ENCODE results near the gene BCKDHB.
A peak's percentile ranks its signal among the peaks of the same experiment; 100 is the strongest.
"Not testable (repeated sequence)": the region's sequence is repeated elsewhere in the genome, so short reads cannot be mapped to it uniquely, and the experiment has no call there.

The BCKDHB gene

DNA sequence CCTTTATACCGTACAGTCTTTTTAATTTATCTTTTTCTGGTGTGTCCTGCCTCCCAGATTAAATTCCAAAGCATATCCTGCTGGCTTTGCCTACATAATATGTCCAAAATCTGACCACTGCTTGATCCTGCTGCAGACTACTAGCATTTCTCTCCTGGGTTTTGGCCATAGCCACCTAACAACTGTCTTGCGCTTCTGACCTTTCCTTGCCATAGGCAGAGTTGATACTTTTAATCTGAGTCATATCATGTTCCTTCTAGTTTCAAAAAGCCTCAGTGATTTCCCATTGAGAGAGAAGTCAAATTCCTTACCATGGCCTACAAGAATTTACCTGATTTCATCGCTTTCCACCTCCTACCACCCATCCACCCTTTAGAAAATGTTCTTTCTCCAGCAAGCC is 104.8 kb downstream of the BCKDHB start:
- DNase-seq = no peak

DNA sequence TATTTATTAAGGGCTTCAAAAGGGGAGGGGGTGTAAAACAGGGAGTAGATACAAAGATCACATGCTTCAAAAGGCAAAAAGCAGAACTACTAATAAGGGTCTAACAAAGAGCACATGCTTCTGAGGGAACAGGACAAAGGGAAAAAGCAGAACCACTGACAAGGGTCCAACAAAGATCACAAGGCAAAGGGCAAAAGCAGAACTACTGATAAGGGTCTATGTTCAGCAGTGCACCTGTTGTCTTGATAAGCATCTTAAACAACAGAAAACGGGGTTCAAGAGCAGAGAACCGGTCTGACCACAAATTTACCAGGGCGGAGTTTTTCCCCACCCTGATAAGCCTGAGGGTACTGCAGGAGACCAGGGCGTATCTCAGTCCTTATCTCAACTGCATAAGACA is 105.4 kb downstream of the BCKDHB start:
- not testable (repeated sequence) for DNase-seq

DNA sequence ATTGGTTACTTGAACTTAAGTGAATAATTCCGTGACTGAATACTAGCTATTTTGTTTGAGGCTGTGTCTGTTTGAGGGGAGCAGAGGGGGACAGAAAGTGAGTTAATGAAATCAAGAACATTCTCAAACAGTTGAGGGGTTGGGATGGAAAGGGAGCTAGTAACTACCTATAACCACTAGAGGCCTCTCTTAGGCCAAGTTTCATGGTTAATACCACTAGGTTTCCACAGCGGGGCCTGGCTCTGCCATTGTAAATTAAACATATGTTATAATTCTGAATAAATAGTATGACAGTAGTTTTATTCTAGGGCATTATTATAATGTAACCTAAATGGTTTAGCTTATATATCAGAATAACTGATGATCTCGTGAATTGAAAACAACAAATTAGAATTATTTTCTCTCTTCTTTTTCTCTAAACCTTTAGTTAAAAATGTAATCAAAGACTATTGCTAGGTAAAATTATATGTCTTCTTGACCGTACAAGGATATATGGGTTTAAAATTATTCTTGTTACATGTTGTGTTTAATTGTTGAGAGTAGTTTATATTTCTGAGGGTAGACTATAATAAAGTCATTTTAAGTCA is 108.1 kb downstream of the BCKDHB start:
- peak; percentile 71 for DNase-seq

DNA sequence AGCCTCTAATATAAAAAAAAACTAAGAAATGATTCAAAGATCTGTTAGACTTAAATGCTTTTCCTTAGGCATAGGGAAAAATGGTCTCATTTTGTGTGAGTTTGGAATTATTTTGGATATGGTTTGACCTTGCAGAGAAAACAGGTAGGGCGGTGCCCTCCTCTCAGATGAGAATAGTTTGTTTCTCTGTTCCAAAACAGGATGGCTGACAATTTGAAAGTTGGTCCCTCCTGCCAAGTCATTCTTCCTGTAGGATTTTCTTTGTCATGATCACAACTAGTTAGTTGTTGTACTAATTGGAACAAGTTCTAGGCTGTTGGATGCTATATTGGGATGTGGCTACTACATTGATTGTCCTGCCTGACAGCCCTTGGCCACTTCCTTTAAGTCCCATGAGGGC is 108.6 kb downstream of the BCKDHB start:
- no peak for DNase-seq

DNA sequence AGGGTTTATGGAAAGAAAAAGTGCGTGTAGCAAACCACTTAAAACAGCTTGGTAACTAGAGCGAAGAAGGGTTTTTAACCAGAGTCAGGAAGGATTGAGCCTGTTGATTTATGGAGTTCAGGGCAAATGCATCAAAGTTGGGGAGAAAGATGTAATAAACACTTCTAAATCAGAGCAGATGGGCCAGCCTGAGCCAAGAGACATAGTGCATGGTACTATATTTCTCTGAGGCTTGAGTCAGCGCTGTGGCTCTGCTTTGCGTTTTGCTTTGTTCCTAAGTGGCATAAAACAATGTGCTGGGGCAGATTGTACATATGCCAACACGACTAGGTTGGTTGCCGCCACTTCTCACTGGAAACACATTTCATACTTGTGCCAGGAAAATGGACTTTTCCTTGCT is 111.3 kb downstream of the BCKDHB start:
- peak; percentile 42 for DNase-seq

DNA sequence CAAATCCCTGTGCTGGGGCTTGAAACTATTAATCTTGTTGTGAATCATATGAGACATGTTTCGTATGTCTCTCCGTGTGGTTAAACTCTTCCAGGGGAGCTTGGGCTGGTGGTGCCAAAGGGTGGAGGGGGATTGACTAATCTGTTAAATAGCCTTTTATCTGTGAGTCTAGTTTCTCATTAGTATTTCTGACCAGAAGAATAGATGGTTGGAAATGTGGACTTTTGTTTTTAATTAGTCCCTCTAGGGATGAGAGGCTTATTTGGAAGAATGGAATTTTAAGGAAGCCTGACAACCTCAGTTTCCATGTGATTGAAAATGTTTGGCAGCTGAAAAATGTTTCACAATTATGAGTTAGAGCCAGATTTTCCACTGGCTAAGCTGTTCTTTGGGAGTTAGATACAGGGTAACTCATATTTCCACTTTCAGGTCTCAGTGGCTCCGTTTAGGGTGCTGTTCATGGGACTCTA is 117.3 kb downstream of the BCKDHB start:
- no peak for DNase-seq

DNA sequence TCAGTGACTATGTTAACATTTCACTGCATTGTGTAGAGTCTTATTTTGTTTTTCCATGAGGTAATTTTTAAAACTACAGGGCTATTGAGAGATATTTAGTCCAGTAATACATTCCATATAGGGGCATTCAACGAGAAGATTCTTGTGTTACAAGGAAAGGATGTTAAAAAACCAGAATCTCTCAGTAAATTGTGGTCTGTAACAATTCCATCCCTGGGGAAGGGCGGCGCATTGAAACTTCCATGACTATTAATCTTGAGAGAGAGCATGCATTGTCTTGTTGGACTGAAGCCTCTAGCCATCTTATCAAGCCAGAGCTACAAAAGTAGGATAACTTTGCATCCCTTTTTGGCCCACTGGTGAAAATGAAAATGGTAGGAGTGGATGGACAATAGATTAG is 119.7 kb downstream of the BCKDHB start:
- DNase-seq = no peak

DNA sequence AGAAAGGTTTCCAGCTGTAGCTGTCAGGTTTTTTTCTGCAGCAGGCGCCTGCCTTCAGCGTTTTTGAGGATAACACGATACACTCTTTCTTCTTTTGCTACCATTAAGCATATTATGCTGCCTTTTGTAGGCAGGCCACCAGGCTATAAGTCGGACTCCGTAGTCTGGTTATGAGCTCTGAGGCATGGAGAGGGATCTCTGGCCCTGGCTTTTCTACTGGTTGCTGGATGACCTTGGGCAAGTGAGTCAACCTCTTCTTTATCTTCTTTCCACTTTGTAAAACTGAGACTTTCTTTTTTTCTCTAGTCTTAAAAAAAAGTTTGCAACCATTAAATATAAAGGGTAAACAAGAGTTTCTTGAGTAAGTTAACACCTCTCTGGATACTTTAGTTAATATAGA is 120.2 kb downstream of the BCKDHB start:
- DNase-seq = no peak

DNA sequence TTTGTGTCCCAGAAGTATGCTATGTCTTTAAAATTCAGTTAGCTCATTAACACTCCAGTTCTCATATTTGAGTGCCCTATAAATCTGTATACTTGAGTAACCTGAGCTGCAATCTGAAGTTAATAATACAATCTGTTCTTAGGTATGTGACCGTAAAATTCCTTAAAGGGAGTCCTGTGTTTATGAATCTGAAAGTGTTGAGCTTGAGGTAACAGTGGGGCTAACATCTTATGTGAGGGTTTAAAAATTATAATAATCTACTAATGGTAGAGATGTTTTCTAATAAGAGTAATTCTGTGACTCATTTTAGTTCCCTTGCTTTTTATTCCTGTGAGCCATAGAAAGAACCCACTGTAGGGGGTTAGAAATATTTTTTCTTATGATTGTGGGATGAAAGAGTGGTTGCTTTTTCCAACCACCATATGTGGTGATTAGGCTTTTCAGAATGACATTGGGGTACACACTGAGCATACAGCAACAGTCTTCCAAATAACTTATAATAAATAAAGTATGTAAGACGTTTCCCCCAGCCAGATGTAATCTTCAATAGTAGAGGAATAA is 121.2 kb downstream of the BCKDHB start:
- peak; percentile 66 for DNase-seq

DNA sequence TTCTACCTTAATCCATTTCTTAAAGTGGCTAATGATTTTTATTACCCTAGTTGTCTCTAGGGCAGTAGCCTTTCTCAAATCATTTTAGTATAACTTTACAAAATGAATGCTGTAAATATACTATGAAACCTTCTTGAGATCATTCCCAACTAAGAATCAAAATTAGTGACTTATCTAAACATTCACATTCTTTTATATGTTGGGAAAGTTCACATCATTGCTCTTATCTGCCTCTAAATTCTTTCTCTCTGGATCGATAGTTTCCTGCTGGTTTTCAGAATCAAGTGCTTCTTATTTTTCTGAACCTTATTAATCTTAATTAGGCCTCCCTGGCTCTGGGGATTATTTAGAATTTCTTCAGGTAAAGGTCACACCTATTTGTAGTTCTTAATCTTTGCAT is 126.8 kb downstream of the BCKDHB start:
- DNase-seq = no peak

DNA sequence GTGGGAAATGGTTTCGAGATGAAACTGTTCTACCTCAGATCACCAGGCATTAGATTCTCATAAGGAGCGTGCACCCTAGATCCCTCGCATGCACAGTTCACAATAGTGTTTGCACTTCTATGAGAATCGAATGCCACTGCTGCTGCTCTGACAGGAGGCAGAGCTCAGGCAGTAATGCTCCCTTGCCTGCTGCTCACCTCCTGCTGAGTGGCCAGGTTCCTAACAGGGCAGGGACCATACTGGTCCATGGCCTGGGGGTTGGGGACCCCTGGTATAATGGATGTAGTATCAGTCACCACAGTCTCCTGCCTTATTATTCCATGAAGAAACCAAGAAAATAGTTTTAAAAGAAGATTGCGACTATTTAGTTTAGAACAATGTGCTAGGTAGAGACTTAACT is 127.5 kb downstream of the BCKDHB start:
- no peak for DNase-seq

DNA sequence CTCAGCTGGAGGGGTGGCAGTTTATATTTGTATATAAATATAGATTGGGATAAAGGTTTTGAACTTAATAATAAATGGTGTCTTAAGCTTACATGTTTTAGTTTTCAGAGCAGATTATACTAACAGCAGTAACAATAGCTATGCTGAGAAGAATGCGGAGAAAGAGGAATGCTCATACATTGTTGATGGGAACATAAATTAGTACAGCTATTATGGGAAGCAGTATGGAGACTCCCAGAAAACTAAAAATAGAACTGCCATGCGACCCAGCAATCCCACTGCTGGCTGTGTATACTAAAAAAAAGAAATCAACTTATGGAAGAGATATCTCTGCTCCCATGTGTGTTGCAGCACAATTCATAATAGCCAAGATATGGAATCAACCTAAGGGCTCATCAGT is 127.9 kb downstream of the BCKDHB start:
- DNase-seq = no peak

DNA sequence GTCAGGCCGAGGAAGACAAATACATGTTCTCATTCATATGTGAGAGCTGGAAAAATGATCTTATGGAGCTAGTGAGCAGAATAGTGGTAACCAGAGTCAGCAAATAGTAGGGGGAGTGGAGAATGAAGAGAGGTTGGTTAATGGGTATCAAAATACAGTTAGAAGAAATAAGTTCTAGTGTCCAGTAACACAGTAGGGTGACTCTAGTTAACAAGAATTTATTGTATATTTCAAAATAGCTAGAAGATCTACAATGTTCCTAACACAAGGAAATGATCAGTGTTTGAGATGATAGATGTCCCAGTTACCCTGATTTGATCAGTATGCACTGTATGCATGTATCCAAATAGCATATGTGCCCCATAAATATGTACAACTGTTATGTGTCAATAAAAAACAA is 128.4 kb downstream of the BCKDHB start:
- DNase-seq = no peak

DNA sequence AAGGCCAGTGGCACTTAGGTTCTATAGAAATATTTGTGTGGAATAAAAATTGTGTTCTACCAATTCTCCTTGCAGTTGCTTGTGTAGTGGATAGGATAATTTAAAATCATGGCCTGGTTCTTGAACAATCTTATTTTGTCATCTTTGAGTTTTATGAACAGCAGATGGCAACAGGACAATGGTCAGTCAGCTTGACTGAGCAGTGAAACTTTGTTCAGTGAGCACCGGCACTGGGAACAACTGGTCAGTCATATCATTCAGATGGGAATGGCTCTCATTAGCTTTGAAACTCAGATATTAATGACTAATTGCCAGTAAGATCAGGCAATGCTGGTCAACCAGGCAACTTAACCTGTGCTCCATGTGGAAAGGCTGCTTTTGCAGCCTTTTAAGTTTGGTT is 129.2 kb downstream of the BCKDHB start:
- no peak for DNase-seq

DNA sequence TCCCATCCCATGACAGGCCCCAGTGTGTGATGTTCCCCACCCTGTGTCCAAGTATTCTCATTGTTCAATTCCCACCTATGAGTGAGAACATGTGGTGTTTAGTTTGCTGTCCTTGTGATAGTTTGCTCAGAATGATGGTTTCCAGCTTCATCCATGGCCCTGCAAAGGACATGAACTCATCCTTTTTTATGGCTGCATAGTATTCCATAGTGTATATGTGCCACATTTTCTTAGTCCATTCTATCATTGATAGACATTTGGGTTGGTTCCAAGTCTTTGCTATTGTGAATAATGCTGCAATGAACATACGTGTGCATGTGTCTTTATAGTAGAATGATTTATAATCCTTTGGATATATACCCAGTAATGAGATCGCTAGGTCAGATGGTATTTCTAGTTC is 132.3 kb downstream of the BCKDHB start:
- not testable (repeated sequence) for DNase-seq

DNA sequence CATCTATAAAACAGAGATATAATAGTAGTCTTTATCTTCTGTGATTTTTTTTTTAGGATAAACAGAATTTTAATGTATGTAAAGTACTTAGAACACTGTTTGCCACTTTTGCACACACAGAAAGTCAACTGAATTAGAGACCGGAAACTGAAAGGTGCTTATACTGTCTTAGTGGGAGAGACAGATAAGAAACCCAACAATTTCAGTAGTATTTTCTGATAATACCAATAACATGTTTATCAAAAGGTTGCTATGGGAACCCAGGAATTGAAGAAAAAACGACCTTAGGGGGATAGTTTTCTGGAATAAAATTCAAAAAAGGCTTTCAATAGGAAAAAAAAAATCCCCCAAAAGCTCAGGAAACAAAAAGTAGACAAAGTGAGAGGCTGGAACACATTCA is 138.6 kb downstream of the BCKDHB start:
- DNase-seq = no peak

DNA sequence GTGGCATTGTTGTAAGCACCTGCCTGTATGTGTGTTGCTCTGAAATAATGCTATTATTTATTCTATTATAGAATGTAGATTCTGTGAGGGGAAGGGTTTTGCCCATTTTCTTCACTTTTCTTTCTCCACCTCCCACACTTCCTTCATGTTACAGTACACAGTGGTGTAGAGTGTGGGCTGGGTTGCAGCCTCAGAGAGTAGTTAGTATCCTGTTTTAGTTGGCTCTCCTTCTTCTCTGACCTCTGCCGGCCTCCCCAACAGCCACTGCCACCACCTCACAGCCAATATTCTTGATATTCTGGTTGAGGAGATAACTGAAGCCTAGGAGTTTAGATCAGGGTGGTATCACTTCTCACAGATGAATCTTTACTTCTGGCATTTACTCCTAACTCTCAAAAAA is 143.4 kb downstream of the BCKDHB start:
- DNase-seq = no peak

DNA sequence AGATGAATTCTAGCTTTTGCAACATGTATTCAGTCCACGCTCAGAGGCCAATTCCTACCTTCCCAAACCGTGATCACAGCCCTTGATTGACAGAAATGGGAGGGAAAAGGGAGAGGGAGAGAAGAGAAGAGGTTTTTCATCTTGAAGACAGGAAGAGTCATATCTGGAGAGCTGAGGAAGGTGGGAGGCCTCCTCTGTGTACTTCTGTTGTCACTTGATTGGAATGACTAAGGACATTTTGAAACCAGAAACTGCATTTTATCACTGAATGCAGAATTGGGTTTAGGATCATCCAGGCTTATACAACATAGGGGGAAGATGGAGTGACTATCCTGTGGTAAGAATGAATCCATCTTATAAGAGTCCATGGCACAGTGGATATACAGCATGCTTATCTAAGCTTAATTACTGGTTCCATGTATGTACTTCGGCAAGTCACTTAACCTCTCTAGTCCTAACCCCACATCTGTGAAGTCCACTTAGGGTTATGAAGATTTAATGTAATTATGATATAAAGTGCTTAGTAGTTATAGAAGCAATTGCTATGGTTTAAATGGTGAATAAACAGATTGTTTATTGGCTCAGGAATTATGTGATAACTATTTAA is 144.0 kb downstream of the BCKDHB start:
- no peak for DNase-seq

DNA sequence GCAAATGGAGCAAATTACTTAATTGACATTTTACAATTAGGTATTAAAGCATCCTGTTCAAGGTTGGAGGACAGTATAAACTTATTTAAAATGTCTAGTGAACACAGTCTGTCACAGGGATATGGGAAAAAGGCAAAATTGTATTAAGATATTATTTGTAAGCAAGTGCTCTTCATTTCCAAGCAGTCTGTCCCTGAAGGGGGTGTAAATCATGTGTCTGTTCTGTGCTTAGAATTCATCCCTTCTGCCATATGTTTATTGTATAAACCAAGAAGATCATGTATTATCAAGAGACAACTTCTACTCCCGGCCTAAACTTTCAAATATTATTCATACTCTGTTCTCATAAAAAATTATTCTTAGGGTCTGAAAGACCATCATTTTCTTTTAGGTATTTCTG is 144.8 kb downstream of the BCKDHB start:
- DNase-seq = no peak

DNA sequence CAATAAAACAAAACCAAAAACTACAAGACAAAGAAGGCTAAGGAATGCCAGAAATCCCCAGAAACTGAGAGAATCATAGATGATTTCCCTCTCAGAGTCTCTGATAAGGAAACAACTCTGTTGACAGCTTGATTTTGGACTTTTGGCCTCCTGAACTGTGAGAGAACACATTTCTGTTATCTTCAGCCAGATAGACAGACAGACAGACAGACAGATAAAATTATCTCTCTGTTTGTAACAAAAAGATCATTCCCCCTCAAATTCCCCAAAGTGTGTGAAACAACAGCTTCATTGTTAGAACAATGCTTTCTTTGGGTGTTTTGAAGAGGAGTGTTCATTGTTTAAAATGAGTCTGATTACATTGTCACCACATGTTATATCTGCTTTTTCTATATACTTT is 148.2 kb downstream of the BCKDHB start:
- no peak for DNase-seq

DNA sequence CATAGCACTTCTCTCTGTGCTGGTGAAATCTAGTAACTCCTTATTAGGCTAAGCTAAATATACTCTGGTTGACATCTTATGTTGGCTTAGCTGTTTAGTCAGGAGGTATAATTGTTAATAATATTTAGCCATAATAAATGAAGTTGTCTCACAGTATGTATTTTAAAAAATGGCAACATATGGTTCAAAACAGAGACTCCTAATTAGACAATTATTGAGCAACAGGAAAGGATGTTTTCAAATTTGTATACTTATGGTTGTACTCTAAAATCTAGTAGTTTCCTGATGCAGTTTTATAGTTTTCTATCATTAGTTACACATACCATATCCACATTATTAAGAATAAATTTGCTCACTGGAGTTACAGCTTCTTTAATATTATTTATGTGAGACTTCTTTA is 150.2 kb downstream of the BCKDHB start:
- DNase-seq = no peak

DNA sequence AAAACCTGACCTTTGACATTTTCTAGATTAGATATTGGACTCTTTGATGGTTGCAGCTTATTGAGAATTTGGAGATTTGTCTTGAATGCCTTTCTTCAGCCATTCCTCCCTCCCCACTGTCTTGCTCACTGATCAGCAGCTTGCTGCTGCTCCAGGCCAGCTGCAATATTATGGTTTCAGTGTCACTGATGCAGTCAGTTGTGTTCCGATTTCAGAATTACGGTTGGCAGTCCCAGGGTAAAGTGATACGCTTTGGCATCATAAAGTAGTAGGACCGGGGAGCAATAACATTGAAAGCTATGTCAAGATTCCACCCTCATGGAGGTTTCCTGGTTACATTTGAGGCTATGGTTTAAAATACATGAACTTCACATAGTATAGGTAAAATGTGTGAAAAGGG is 152.6 kb downstream of the BCKDHB start:
- no peak for DNase-seq

DNA sequence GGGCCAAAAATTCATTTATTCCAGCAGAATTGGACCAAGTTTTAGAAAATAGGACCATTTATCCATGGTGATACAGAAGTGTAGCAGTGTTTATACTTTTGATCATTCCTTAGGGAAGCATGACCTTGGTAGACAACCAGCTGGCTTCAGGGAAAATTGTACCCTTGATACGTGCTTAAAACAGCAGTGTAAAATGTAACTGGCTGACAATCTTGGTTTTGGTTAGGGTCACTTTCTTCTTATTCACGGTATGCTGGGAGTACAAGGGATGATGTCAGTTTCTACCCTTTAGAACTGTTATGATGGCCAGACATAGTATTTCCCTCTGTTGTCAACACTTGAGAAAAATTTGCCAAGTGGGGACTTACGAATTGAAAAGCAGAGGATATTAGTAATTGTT is 157.1 kb downstream of the BCKDHB start:
- no peak for DNase-seq

DNA sequence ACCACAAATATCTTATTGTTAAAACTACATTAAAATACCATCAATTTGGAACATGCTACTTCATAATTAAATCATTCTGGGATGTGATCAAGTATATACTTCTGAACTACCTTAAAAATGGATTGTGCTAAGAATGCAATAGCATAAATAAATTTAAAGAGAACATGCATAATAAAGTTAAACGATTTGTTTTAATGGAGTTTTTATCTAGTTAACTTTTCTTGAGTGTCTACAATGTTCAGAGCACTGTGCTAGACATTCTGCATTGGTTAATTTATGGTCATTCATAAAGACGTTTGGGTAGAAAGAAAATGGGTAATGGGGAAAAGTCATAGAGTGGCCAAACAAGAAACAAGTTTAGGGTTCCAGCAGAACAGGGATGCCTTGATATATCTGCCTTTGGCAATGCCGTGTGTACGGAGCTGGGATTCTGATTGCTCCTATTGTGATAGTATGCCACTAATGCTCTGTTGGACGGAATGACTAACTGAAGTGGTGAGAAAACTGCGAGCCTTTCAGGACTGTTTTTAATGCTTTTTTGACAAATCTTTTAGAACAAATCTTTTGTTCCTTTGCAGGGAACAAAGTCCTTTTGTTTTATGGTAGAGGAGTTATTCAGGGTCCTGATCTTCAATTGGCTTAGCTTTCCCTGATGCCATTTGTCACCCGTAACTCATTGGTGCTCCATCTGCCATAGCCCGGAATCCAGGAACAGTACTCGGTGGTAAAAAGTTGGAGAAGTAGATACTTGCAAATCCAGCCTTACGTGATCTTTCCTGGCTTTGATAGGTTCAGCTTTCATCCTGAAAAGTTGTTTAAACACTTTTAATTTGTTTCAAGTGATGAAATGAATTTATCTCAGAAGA is 162.6 kb downstream of the BCKDHB start:
- no peak for DNase-seq

All from NCI-H2171 treated with DMSO at 0.1 percent for 48 hours (cell line).